OCI-LY1 (cell line): Measurements from ENCODE around the gene GUK1.

Source experiments
- EZH2 ChIP-seq: fragments of 200-600 bp; sonication (generic), shearing (Covaris generic); IDR thresholded peaks from 2 replicates; pipeline ENCODE4 v1.8.0; 2017; ENCODE audit warnings: borderline replicate concordance, mixed run types, mild to moderate bottlenecking, antibody characterized with exemption, low read length, moderate library complexity, mixed read lengths
- TF ChIP-seq, protein P1 (sequence below): fragments of 200-600 bp; sonication (generic), shearing (Covaris generic); IDR thresholded peaks from 2 replicates; pipeline ENCODE4 v1.5.1; 2017; ENCODE audit warnings: mild to moderate bottlenecking, antibody characterized with exemption, low read length, moderate library complexity, mixed read lengths

DNA sequence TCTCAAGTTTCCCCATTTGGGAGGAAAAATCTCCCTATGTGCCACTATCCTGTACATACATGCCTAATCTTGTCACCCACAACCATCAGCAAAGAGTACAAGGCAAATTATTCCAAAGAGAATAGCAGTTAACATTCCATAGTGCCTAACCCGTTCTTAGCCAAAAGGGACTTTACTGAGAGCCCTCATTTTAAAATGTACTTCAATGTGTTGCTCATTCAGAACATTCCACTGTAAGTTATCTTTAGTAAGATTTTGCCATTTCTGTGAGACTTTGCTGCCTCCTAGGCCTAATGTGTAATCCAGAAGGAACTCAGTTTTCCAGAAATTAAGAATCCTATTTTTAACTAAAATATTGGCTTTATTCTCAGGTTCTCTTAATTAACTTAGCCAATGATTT is 19.7 kb upstream of the GUK1 start:
- TF ChIP-seq, protein P1, sequence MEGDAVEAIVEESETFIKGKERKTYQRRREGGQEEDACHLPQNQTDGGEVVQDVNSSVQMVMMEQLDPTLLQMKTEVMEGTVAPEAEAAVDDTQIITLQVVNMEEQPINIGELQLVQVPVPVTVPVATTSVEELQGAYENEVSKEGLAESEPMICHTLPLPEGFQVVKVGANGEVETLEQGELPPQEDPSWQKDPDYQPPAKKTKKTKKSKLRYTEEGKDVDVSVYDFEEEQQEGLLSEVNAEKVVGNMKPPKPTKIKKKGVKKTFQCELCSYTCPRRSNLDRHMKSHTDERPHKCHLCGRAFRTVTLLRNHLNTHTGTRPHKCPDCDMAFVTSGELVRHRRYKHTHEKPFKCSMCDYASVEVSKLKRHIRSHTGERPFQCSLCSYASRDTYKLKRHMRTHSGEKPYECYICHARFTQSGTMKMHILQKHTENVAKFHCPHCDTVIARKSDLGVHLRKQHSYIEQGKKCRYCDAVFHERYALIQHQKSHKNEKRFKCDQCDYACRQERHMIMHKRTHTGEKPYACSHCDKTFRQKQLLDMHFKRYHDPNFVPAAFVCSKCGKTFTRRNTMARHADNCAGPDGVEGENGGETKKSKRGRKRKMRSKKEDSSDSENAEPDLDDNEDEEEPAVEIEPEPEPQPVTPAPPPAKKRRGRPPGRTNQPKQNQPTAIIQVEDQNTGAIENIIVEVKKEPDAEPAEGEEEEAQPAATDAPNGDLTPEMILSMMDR: no peak
- no peak for TF ChIP-seq EZH2
